Measurements from ENCODE around the gene MROH8.

DNA sequence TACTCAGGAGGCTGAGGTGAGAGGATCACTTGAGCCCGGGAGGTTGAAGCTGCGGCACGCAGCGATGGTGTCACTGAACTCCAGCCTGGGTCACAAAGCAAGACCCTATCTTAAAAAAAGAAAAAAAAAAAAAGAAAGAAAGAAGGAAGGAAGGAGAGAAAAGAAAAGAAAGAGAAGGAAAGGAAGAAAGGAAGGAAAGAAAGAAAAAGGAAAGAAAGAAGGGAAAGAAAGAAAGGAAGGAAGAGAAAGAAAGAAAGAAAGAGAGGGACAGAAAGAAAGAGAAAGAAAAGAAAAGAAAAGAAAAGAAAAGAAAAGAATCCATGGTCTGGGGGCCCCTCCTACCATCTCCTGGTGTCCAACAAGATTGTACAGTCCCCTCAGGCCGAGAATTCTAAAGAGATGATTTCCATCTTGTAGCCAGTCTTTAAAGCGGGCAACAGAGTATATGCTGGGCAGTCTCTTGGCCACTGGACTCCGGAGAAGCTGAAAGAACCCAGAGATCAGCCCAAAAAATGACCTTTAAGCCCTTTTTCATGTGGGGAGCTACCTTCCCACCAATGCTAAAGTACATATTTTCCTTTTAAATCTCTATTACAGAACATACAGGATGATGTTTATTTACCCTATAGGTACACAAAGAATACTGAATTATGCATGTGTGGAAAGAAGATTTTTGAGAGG lies 59.9 kb downstream of the MROH8 start:
- TF ChIP-seq, protein P1, sequence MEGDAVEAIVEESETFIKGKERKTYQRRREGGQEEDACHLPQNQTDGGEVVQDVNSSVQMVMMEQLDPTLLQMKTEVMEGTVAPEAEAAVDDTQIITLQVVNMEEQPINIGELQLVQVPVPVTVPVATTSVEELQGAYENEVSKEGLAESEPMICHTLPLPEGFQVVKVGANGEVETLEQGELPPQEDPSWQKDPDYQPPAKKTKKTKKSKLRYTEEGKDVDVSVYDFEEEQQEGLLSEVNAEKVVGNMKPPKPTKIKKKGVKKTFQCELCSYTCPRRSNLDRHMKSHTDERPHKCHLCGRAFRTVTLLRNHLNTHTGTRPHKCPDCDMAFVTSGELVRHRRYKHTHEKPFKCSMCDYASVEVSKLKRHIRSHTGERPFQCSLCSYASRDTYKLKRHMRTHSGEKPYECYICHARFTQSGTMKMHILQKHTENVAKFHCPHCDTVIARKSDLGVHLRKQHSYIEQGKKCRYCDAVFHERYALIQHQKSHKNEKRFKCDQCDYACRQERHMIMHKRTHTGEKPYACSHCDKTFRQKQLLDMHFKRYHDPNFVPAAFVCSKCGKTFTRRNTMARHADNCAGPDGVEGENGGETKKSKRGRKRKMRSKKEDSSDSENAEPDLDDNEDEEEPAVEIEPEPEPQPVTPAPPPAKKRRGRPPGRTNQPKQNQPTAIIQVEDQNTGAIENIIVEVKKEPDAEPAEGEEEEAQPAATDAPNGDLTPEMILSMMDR (IDR thresholded peaks at IDR 0.05; ENCODE audit: low read length), result no peak
- no peak for TF ChIP-seq EZH2 (IDR thresholded peaks at IDR 0.05; ENCODE audit: borderline replicate concordance, low read length)

All from OCI-LY1 (cell line).